Measurements from ENCODE around the gene EHD4. TPM values are rescaled to one million over a fixed set of nuclear protein-coding genes. Genes with fewer than 3 reads are reported as not detected.
A peak's percentile ranks its signal among the peaks of the same experiment; 100 is the strongest.

Gene EHD4
- total and polyA plus RNA-seq, 9 of the 15 experiments (the other 6 are each of a cell fraction or from before 2014, with no cell fraction given), result 0.89 to 10.3 (median 6.4) TPM

- in situ Hi-C loops (cut with MboI), result loop anchor here (5.0 kb wide), 1 partner anchor 62 kb away; no protein-coding TSS in a partner anchor
- DNase-seq (ENCODE audit: extremely low read depth in 1 of 4, low spot score in 3 of 4) (no peak), FAIRE-seq (no peak), ATAC-seq (peak; percentile 38; the same call in 2 of the 3 replicates)
- no peaks in the 10 kb centered on the region for H3K79me2 ChIP-seq (ENCODE audit: control insufficient read depth, insufficient read depth, low read length)
- H3K4me3 ChIP-seq, result no peak overlapping the region
- H3K27me3 ChIP-seq (ENCODE audit: control insufficient read depth in 2 of 2, insufficient read depth in 2 of 2, low read length in 2 of 2), result peaks cover 37 to 67% of the 10 kb centered on the region in 2 experiments; a peak in 4 of 5 replicates
- no peak overlapping the region for H3K27ac ChIP-seq (ENCODE audit: extremely low read depth, low read depth, low read length)
- CTCF ChIA-PET (ENCODE audit: low intra/inter-chr PET ratio), result interaction anchor here (0.7 kb wide), 1 partner anchor 14 kb away, joined by 4 read pairs; no protein-coding TSS in a partner anchor
- POLR2A ChIA-PET, result interaction anchor here (0.6 to 1.1 kb wide), 3 partner anchors 9 to 57 kb away, joined by 3 read pairs; no protein-coding TSS in a partner anchor
- no TSS peak for BruUV-seq (replicated peaks)
- H3K36me3 ChIP-seq (ENCODE audit: control insufficient read depth, insufficient read depth, low read length), result no peaks in the 10 kb centered on the region
- peaks cover 11% of the 10 kb centered on the region for H4K20me1 ChIP-seq (replicated peaks; ENCODE audit: control insufficient read depth, insufficient read depth, low read length)
- intact Hi-C loops (cut with micrococcal nuclease), result no loop called here
- H2AFZ ChIP-seq (ENCODE audit: low read depth, low read length), result no peak overlapping the region
- no peak overlapping the region for H3K9ac ChIP-seq (ENCODE audit: insufficient read depth in 1 of 2, low read depth in 2 of 2, low read length in 2 of 2)
- H3K9me3 ChIP-seq (replicated peaks; ENCODE audit: control insufficient read depth, insufficient read depth, low read depth, low read length), result no peaks in the 10 kb centered on the region
- H3K9me1 ChIP-seq (ENCODE audit: control insufficient read depth, insufficient read depth, low read length), result no peaks in the 10 kb centered on the region
- H3K4me1 ChIP-seq (replicated peaks in 1 of 2; ENCODE audit: control insufficient read depth in 2 of 2, insufficient read depth in 2 of 2, low read length in 2 of 2), result no peaks in the 10 kb centered on the region
- no peak overlapping the region for H3K4me2 ChIP-seq (ENCODE audit: insufficient read depth, low read length)
- 12% methylated on average over 10 of the region's 10 CpGs for WGBS (ENCODE audit: insufficient coverage, low coverage, missing lambda C conversion rate)
- TF ChIP-seq ZNF644 (tag; IDR thresholded peaks at IDR 0.05; ENCODE audit: low read depth), result no peak
- no peak for TF ChIP-seq EHMT2 (IDR thresholded peaks at IDR 0.05)
- no peak for TF ChIP-seq TOE1 (IDR thresholded peaks at IDR 0.05; ENCODE audit: borderline replicate concordance)
- no peak for TF ChIP-seq TOE1 (CRISPR knock-in tag; IDR thresholded peaks at IDR 0.05; ENCODE audit: borderline replicate concordance, low read depth)
- no peak for TF ChIP-seq SPI1 (IDR thresholded peaks at IDR 0.05; ENCODE audit: borderline replicate concordance, low read depth, low read length)
- no peak for TF ChIP-seq HDAC1 (IDR thresholded peaks at IDR 0.05)
- TF ChIP-seq ZNF134 (CRISPR knock-in tag; conservative IDR thresholded peaks at IDR 0.05), result no peak
- TF ChIP-seq, protein P1, sequence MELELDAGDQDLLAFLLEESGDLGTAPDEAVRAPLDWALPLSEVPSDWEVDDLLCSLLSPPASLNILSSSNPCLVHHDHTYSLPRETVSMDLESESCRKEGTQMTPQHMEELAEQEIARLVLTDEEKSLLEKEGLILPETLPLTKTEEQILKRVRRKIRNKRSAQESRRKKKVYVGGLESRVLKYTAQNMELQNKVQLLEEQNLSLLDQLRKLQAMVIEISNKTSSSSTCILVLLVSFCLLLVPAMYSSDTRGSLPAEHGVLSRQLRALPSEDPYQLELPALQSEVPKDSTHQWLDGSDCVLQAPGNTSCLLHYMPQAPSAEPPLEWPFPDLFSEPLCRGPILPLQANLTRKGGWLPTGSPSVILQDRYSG (tag; conservative IDR thresholded peaks at IDR 0.05; ENCODE audit: low read depth), result no peak
- TF ChIP-seq ZSCAN32 (CRISPR knock-in tag; IDR thresholded peaks at IDR 0.05), result no peak
- TF ChIP-seq ZNF609 (CRISPR knock-in tag; IDR thresholded peaks at IDR 0.05; ENCODE audit: borderline replicate concordance), result no peak
- no peak for TF ChIP-seq ATF6 (CRISPR knock-in tag; IDR thresholded peaks at IDR 0.05)
- TF ChIP-seq GATAD2A (IDR thresholded peaks at IDR 0.05), result no peak
- TF ChIP-seq RFX1 (IDR thresholded peaks at IDR 0.05), result no peak
- TF ChIP-seq ZNF175 (CRISPR knock-in tag; IDR thresholded peaks at IDR 0.05; ENCODE audit: low read depth), result no peak
Measured at GRCh38 chr15:41994772-41995475, 22.6 kb upstream of the EHD4 start.

All from K562 (cell line).